CD4-positive, alpha-beta T cell treated with Interleukin-15 for 4 hours (primary cell): ENCODE data around the gene SQSTM1.
A peak's percentile ranks its signal among the peaks of the same experiment; 100 is the strongest.
"Not testable (repeated sequence)": the region's sequence is repeated elsewhere in the genome, so short reads cannot be mapped to it uniquely, and the experiment has no call there.

Source experiments
- DNase-seq: peaks from one replicate; pipeline ENCODE4 v3.0.0-alpha.2; 2020; ENCODE audit warnings: low spot score

The SQSTM1 gene

DNA sequence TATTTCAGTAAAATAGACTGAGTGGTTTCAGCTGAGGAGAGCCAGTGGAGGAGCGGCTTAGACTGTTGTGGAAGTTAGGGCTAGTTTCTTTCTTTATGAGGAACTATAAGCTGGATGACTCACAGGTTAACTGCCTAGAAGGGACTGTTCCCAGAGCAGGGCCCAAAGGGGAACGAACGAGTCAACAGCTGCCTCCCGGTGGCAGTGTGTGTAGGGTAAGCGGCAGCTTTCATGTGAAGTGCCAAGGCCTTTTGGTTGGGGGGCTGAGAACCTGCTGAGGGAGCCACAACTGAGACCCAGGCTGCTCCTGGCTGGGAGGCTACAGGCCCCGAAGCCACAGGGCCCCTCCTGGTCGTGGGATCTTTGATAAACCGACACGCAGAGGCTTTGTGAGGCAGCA is 7.0 kb downstream of the SQSTM1 start:
- DNase-seq = peak; percentile 33

GRCh38 chr5:179828756-179829421 is 8.2 kb downstream of the SQSTM1 start:
- DNase-seq = no peak

DNA sequence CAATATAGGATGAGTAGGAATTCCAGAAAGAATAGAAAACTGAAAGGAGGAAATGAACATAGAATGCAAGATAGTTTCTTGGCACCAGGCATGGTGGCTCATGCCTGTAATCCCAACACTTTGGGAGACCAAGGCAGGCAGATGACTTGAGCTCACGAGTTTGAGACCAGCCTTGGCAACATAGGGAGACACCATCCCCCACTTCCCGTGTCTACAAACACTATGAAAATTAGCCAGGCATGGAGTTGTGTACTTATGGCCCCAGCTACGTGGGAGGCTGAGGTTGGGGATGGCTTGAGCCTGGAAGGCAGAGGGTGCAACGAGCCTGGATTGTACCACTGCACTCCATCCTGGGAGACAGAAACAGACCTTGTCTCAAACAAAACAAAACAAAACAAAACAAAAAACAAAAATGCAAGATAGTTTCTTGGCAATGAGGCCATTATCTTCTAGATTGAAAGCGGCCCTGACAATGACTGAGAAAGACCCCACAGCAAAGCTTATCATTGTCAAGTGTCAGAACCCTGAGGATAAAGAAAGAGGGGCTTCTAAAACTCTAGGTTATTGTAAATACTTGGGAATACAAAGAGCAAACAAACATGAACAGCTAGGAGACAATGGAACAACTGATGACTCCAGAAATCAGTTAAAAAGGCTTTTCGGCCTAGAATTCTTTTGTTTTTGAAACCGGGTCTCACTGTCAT is 9.2 kb downstream of the SQSTM1 start:
- DNase-seq = no peak

GRCh38 chr5:179830818-179831468 is 10.2 kb downstream of the SQSTM1 start:
- DNase-seq = no peak

DNA sequence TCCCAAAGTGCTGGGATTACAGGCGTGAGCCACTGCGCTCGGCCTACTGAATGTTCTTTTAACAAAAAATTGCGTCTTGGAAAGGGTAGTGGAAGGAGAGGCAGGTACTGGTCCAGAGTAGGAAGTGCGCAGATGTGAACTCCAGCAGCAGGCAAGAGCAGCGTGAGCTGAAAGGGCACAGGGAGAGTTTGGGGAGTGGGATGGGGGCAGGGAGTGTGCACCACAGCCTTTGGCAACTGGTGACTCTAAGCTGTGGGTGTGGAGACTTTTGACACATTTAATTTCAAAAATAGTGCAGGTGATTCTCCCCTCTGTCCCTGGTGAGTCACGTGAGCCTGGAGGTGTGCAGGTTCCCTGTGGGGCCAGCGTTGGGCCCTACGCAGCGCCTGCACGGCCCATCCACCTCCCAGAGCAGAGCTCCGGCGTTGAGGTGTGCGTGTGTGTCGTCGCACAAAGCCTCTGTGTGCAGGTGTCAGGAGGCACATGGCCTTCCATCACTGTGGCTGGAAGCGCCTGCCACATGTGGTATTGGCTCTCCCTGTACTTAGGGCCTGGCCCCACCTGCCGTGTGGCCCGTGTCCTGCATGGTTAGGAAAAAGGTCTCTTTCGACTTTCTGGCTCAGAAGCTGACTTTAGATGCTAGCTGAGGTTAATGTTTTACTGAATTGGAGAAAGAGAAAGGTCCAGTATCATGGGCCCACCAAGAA is 11.5 kb downstream of the SQSTM1 start:
- DNase-seq = no peak

GRCh38 chr5:179833056-179833708 is 12.5 kb downstream of the SQSTM1 start:
- DNase-seq = no peak

- DNase-seq = no peak
Measured at GRCh38 chr5:179833709-179834070, 13.0 kb downstream of the SQSTM1 start.

- no peak for DNase-seq
Measured at GRCh38 chr5:179834120-179834519, 13.4 kb downstream of the SQSTM1 start.

DNA sequence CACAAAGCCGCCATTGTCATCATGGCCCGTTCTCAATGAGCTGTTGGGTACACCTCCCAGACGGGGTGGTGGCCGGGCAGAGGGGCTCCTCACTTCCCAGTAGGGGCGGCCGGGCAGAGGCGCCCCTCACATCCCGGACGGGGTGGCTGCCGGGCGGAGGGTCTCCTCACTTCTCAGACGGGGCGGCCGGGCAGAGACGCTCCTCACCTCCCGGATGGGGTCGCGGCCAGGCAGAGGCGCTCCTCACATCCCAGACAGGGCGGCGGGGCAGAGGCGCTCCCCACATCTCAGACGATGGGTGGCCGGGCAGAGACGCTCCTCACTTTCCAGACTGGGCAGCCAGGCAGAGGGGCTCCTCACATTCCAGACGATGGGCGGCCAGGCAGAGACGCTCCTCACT is 14.2 kb downstream of the SQSTM1 start:
- not testable (repeated sequence) for DNase-seq

GRCh38 chr5:179836225-179837019 is 15.7 kb downstream of the SQSTM1 start:
- peak; percentile 78 for DNase-seq

DNA sequence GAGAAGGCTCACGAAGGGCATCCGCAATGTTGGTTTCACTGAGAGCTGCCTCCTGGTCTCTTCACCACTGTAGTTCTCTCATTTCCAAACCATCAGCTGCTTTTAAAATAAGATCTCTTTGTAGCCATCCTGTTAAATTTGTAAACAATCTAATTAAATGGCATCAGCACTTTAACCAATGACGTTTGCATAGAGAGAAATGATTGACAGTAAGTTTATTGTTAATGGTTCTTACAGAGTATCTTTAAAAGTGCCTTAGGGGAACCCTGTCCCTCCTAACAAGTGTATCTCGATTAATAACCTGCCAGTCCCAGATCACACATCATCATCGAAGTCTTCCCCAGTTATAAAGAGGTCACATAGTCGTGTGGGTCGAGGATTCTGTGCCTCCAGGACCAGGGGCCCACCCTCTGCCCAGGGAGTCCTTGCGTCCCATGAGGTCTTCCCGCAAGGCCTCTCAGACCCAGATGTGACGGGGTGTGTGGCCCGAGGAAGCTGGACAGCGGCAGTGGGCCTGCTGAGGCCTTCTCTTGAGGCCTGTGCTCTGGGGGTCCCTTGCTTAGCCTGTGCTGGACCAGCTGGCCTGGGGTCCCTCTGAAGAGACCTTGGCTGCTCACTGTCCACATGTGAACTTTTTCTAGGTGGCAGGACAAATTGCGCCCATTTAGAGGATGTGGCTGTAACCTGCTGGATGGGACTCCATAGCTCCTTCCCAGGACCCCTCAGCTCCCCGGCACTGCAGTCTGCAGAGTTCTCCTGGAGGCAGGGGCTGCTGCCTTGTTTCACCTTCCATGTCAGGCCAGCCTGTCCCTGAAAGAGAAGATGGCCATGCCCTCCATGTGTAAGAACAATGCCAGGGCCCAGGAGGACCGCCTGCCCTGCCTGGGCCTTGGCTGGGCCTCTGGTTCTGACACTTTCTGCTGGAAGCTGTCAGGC is 16.6 kb downstream of the SQSTM1 start:
- no peak for DNase-seq

DNA sequence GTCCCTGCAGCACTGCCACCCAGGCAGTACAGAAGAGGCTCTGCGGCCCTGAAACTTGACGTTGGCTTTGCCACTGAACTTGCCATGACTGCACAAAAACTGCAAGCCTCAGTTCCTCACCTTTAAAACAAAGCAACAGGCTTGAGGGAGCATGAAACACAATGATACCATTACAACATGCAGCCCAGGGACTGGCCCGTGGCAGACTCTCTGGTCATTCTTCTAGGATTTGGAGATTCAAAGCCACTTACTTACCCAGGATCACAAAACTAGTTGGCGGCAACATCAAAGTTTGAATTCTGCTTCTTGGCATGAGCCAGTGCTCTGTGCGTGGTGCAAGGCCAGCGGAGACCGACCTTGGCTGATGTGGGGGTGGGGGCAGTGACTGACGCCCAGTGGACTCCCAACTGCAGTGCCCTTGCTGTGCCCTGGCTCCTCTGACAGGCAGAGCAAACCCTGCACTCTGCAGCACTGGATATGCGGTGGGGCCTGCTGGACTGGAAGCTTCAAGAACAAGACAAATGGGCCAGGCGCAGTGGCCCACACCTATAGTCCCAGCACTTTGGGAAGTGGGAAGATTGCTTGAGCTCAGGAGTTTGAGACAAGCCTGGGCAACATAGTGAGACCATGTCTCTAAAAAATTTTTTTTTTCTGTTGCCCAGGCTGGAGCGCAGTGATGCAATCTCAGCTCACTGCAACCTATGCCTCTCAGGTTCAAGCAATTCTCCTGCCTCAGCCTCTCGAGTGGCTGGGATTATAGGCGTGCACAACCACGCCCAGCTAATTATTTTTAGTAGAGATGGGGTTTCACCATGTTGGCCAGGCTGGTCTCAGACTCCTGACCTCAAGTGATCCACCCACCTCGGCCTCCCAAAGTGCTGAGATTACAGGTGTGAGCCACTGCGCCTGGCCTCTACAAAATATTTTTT is 18.9 kb downstream of the SQSTM1 start:
- DNase-seq = no peak

- DNase-seq = no peak
Measured at GRCh38 chr5:179840321-179840720, 19.6 kb downstream of the SQSTM1 start.

DNA sequence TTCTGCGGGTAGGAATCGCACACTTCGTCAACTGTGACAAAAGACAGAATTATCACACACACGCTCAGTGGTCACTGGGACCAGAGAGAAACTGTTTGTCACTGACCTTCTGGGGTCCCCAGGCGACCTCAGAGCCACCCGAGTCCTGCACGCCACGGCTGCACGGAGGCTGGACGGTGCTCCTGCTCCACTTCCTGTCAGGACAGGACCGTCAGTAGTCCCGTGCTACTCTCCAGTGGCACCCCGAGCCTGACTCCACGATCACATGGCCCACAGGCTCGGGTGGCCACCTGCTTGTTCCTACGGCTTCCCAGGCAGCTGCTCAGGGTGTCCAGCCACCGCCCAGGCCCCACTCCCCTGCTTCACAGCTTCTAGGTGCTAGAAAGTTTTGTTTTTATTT is 20.1 kb downstream of the SQSTM1 start:
- no peak for DNase-seq

DNA sequence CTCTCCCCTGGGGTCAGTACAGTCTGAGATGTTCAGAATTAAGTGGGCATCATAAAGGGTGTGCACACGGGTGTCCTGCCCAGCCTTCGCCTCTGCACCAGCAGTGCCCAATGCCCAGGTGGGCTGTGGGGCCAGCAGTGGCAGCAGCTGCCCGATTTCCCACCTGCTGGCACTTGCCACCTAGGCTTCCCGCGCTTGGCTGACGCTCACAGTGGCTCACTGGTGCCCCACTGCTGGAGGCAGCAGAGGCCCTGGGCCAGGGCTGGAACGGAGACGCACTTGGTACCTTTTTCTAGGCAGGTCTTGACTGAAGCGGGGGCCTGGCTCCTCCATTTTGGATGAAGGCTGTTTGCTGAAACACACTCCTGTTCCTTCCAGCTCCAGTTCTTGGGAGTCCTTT is 20.9 kb downstream of the SQSTM1 start:
- no peak for DNase-seq

GRCh38 chr5:179852993-179853547 is 32.4 kb downstream of the SQSTM1 start:
- DNase-seq = no peak

DNA sequence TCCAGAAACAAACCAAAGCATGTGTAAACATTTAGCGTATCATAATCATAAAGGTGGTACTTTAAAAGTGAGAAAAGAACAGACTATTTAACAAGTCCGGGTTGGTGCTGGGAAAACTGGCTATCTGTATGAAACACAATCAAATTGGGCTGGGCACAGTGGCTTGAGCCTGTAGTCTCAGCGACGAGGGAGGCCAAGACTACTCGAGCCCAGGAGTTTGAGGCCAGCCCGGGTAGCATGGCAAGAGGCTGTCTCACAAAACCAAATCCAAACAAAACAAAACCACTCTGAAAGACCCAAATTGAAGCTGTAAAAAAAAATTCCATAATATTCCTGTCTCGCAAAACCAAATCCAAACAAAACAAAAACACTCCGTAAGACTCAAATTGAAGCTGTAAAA is 33.7 kb downstream of the SQSTM1 start:
- DNase-seq = no peak

DNA sequence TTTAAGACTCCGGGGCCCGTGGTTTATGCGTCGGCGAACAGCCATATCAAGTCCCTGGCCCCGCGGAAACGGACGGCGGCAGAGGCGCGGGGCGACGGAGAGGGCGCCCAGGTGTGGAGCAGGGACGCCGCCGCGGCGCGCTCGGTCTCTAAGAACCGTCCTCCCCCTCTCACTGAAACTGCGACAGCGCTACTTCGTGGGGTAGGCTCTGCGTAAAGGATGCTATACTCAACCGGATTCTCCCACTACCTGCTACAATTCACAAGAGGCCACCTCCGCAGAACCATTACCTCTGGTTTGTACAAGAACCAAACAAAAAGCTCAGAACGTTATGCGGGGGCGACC is 37.5 kb downstream of the SQSTM1 start:
- peak; percentile 40 for DNase-seq
